ENCODE results near the gene RTN4R. TPM values are rescaled to one million over a fixed set of nuclear protein-coding genes. Genes with fewer than 3 reads are reported as not detected.
A peak's percentile ranks its signal among the peaks of the same experiment; 100 is the strongest.

RTN4R gene
- total and polyA plus RNA-seq, 8 donors: 3.7 to 10.9 (median 6.8) TPM

- DNase-seq (no peak), ATAC-seq (no peak)
- H3K4me1 ChIP-seq: peaks cover 23 to 57% of the 10 kb centered on the region in 2 donors
- intact Hi-C loops (cut with DNase I): no loop called here
- peaks cover 0 to 12% of the 10 kb centered on the region in 2 donors for H3K36me3 ChIP-seq
- H3K4me3 ChIP-seq: no peak overlapping the region
- no peak overlapping the region for H3K27ac ChIP-seq
- H3K27me3 ChIP-seq: no peaks in the 10 kb centered on the region
- no peak for TF ChIP-seq CTCF (IDR thresholded peaks at IDR 0.05)
- H3K9me3 ChIP-seq: no peaks in the 10 kb centered on the region
Observed at GRCh38 chr22:20240900-20241299, 27.2 kb downstream of the RTN4R start.

GRCh38 chr22:20240447-20240764 lies 27.7 kb downstream of the RTN4R start:
- Histone ChIP-seq H3K27me3 (no peaks in the 10 kb centered on the region), H3K4me1 (peaks cover 23 to 57% of the 10 kb centered on the region in 2 donors), H3K36me3 (peaks cover 0 to 12% of the 10 kb centered on the region in 2 donors), H3K4me3 (no peak overlapping the region), H3K9me3 (no peaks in the 10 kb centered on the region), H3K27ac (no peak overlapping the region)
- TF ChIP-seq CTCF (IDR thresholded peaks at IDR 0.05): no peak
- intact Hi-C loops (cut with DNase I): no loop called here
- DNase-seq: peak in 2 of 4 donors; percentile 47 to 83
- no peak for ATAC-seq

- Histone ChIP-seq H3K4me1 (peaks cover 20 to 51% of the 10 kb centered on the region in 2 donors), H3K27me3 (no peaks in the 10 kb centered on the region), H3K4me3 (no peak overlapping the region), H3K27ac (peak overlapping the region in 1 of 2 donors; percentile 39), H3K9me3 (no peaks in the 10 kb centered on the region), H3K36me3 (peaks cover 0 to 12% of the 10 kb centered on the region in 2 donors)
- DNase-seq (no peak), ATAC-seq (no peak)
- TF ChIP-seq CTCF (IDR thresholded peaks at IDR 0.05): no peak
- intact Hi-C loops (cut with DNase I): no loop called here
Observed at GRCh38 chr22:20239676-20240446, 28.3 kb downstream of the RTN4R start.

GRCh38 chr22:20238901-20239675 lies 29.0 kb downstream of the RTN4R start:
- Histone ChIP-seq H3K27ac (peak overlapping the region in 1 of 2 donors; percentile 39), H3K4me1 (peaks cover 16 to 48% of the 10 kb centered on the region in 2 donors), H3K9me3 (no peaks in the 10 kb centered on the region), H3K36me3 (peaks cover 0 to 12% of the 10 kb centered on the region in 2 donors), H3K27me3 (no peaks in the 10 kb centered on the region), H3K4me3 (no peak overlapping the region)
- intact Hi-C loops (cut with DNase I): no loop called here
- TF ChIP-seq CTCF (IDR thresholded peaks at IDR 0.05): no peak
- DNase-seq (peak in 1 of 4 donors; percentile 54), ATAC-seq (peak; percentile 4)

- DNase-seq: peak in 2 of 4 donors; percentile 56 to 66
- H3K36me3 ChIP-seq: peaks cover 0 to 12% of the 10 kb centered on the region in 2 donors
- no peak overlapping the region for H3K27ac ChIP-seq
- peak; percentile 47 to 51 for TF ChIP-seq CTCF (IDR thresholded peaks at IDR 0.05)
- no peak overlapping the region for H3K4me3 ChIP-seq
- intact Hi-C loops (cut with DNase I): no loop called here
- no peaks in the 10 kb centered on the region for H3K9me3 ChIP-seq
- H3K27me3 ChIP-seq: no peaks in the 10 kb centered on the region
- peaks cover 12 to 42% of the 10 kb centered on the region in 2 donors for H3K4me1 ChIP-seq
- peak; percentile 84 for ATAC-seq
Observed at GRCh38 chr22:20238536-20238900, 29.6 kb downstream of the RTN4R start.

Measured in left lung (tissue), 10 donors.